Ovary (tissue), 3 donors: ENCODE results near the gene IL17B.

Experiments used
- EP300 ChIP-seq: sonication (generic); formaldehyde crosslinking; IDR thresholded peaks from one replicate; pipeline ENCODE4 v1.6.1; 2017; ENCODE audit warnings: antibody characterized with exemption
- POLR2A ChIP-seq: fragments of 450-650 bp; IDR thresholded peaks from one replicate; pipeline ENCODE4 v1.6.1; 2017; ENCODE audit warnings: antibody characterized with exemption, mild to moderate bottlenecking, moderate library complexity
- TF ChIP-seq, protein P1 (sequence below), 3 donors: fragments of 450-650 bp in 2 of 3; fragments of 200-600 bp in 1 of 3; IDR thresholded peaks; one replicate each; pipeline versions ENCODE4 v1.5.1 to v1.8.0; 2016 to 2022; ENCODE audit warnings: antibody characterized with exemption in 3 of 3, mild to moderate bottlenecking in 1 of 3
- donor health status: DM: no; HTN: no; CAD: no.

DNA sequence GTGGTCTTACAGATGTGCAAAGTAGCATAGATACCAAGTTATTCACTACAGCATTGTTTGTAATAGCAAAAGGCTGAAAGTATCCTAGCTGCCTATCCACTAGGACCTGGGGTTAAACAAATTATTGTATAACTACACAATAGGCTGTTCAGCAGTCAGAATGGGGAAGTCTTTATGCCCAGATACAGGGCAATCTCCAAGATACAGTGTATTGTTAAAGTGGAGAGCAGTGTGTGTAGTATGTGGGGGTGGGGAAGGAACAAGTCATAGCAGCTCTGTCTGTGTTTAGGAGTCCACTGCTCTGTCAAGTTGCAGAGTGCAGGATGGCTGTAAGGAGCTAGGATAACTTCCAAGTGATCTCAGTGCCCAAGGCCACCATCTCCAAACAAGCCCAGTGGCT lies 15.7 kb downstream of the IL17B start:
- TF ChIP-seq POLR2A (no peak), EP300 (no peak)
- TF ChIP-seq, protein P1, sequence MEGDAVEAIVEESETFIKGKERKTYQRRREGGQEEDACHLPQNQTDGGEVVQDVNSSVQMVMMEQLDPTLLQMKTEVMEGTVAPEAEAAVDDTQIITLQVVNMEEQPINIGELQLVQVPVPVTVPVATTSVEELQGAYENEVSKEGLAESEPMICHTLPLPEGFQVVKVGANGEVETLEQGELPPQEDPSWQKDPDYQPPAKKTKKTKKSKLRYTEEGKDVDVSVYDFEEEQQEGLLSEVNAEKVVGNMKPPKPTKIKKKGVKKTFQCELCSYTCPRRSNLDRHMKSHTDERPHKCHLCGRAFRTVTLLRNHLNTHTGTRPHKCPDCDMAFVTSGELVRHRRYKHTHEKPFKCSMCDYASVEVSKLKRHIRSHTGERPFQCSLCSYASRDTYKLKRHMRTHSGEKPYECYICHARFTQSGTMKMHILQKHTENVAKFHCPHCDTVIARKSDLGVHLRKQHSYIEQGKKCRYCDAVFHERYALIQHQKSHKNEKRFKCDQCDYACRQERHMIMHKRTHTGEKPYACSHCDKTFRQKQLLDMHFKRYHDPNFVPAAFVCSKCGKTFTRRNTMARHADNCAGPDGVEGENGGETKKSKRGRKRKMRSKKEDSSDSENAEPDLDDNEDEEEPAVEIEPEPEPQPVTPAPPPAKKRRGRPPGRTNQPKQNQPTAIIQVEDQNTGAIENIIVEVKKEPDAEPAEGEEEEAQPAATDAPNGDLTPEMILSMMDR (IDR thresholded peaks at IDR 0.05): no peak
